Neural progenitor cell (in vitro differentiated cells): Measurements from ENCODE around the gene POMGNT2. TPM values are rescaled to one million over a fixed set of nuclear protein-coding genes. Genes with fewer than 3 reads are reported as not detected.

Experiments used
- DNase-seq: peaks from one replicate; pipeline ENCODE4 v3.0.0-alpha.2; 2016; ENCODE audit warnings: low spot score
- H2AFZ ChIP-seq: fragments of 200-600 bp; sonication (generic); replicated peaks from 2 replicates; pipeline ENCODE4 v1.6.1; 2016; ENCODE audit warnings: antibody characterized with exemption
- H3F3A ChIP-seq: fragments of 200-600 bp; sonication (generic); 2 replicates; pipeline ENCODE4 v1.6.1; 2016; ENCODE audit warnings: antibody characterized with exemption, low read depth
- H3K27ac ChIP-seq: fragments of 200-600 bp; sonication (generic); 2 replicates; pipeline ENCODE4 v1.5.1; 2016; ENCODE audit warnings: mild to moderate bottlenecking
- H3K27me3 ChIP-seq: fragments of 200-600 bp; sonication (generic); 2 replicates; pipeline ENCODE4 v1.6.1; 2016; ENCODE audit warnings: mild to moderate bottlenecking, moderate library complexity
- H3K36me3 ChIP-seq: fragments of 200-600 bp; sonication (generic); 2 replicates; pipeline ENCODE4 v1.5.1; 2016
- H3K4me1 ChIP-seq: fragments of 200-600 bp; sonication (generic); 2 replicates; pipeline ENCODE4 v1.6.1; 2016; ENCODE audit warnings: mixed run types
- H3K4me2 ChIP-seq: fragments of 200-600 bp; sonication (generic); 2 replicates; pipeline ENCODE4 v1.6.1; 2016
- H3K4me3 ChIP-seq: fragments of 200-600 bp; sonication (generic); 2 replicates; pipeline ENCODE4 v1.5.1; 2016
- H3K79me2 ChIP-seq: fragments of 200-600 bp; sonication (generic); 2 replicates; pipeline ENCODE4 v1.6.1; 2016; ENCODE audit warnings: low read depth
- H3K9ac ChIP-seq: fragments of 200-600 bp; sonication (generic); 2 replicates; pipeline ENCODE4 v1.6.1; 2016
- H3K9me3 ChIP-seq: fragments of 200-600 bp; sonication (generic); 2 replicates; pipeline ENCODE4 v1.5.1; 2016; ENCODE audit warnings: low read depth
- H4K20me1 ChIP-seq: fragments of 200-600 bp; sonication (generic); 2 replicates; pipeline ENCODE4 v1.6.1; 2016; ENCODE audit warnings: low read depth
- H3K27ac Mint-ChIP-seq: 3 replicates; pipeline ENCODE4 v1.8.0; 2021; ENCODE audit warnings: mixed read lengths
- H3K27me3 Mint-ChIP-seq: 2 replicates; pipeline ENCODE4 v1.8.0; 2022; ENCODE audit warnings: low read depth, mild to moderate bottlenecking, inconsistent platforms, moderate library complexity, mixed read lengths; ENCODE audit not compliant: insufficient read depth
- H3K36me3 Mint-ChIP-seq: 3 replicates; pipeline ENCODE4 v1.8.0; 2021; ENCODE audit warnings: mixed read lengths
- H3K4me1 Mint-ChIP-seq: 3 replicates; pipeline ENCODE4 v1.8.0; 2021; ENCODE audit warnings: mixed read lengths
- H3K4me3 Mint-ChIP-seq: 3 replicates; pipeline ENCODE4 v1.8.0; 2021; ENCODE audit warnings: mild to moderate bottlenecking, moderate library complexity, mixed read lengths
- H3K9me3 Mint-ChIP-seq: 3 replicates; pipeline ENCODE4 v1.8.0; 2020; ENCODE audit warnings: mixed read lengths
- EZH2 ChIP-seq: fragments of 200-600 bp; sonication (generic); IDR thresholded peaks from 2 replicates; pipeline ENCODE4 v1.6.1; 2017; ENCODE audit warnings: antibody characterized with exemption, mild to moderate bottlenecking, moderate library complexity
- EZH2phosphoT487 ChIP-seq: fragments of 200-600 bp; sonication (generic); IDR thresholded peaks from 2 replicates; pipeline ENCODE4 v1.6.1; 2017; ENCODE audit warnings: antibody characterized with exemption
- total RNA-seq: library from RNA; depleted of rRNA; stranded (reverse); fragments of >200 nt; gene quantifications from 2 replicates; pipeline ENCODE4 v1.2.3, GENCODE V29; 2015; ENCODE audit warnings: low replicate concordance
- TF ChIP-seq, protein P1 (sequence below): fragments of 200-600 bp; sonication (generic); IDR thresholded peaks from 2 replicates; pipeline ENCODE4 v1.5.1; 2017; ENCODE audit warnings: antibody characterized with exemption, mild to moderate bottlenecking

POMGNT2 gene
- total RNA-seq, 1 donor from 2014 or later, result 13.2 TPM

DNA sequence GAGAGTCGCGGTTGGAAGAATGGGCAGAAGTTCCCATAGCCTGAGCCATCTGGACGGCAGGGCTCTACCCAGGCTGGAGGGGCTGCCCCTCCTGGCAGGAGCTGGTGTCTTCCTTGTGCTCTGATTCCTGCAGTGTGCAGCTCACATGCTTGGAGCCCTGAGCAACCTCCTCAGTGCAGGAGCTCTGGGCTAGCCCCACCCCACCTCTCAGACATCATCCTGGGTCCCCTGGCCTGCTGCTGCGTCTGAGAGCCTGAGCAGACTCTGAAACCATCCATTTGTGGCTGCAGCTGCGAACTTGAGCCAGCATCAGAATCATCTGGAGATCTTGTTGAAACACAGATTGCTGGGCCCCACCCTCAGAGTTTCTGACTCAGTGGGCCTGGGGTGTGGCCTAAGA, 42.8 kb downstream of the POMGNT2 start:
- TF ChIP-seq, protein P1, sequence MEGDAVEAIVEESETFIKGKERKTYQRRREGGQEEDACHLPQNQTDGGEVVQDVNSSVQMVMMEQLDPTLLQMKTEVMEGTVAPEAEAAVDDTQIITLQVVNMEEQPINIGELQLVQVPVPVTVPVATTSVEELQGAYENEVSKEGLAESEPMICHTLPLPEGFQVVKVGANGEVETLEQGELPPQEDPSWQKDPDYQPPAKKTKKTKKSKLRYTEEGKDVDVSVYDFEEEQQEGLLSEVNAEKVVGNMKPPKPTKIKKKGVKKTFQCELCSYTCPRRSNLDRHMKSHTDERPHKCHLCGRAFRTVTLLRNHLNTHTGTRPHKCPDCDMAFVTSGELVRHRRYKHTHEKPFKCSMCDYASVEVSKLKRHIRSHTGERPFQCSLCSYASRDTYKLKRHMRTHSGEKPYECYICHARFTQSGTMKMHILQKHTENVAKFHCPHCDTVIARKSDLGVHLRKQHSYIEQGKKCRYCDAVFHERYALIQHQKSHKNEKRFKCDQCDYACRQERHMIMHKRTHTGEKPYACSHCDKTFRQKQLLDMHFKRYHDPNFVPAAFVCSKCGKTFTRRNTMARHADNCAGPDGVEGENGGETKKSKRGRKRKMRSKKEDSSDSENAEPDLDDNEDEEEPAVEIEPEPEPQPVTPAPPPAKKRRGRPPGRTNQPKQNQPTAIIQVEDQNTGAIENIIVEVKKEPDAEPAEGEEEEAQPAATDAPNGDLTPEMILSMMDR, result no peak
- no peak for TF ChIP-seq EZH2phosphoT487
- no peak for TF ChIP-seq EZH2
- Histone ChIP-seq H3K27ac (no peak overlapping the region), H3K27me3 (no peaks in the 10 kb centered on the region), H3K9me3 (no peaks in the 10 kb centered on the region), H3K9ac (no peak overlapping the region), H3K36me3 (no peaks in the 10 kb centered on the region), H3K79me2 (no peaks in the 10 kb centered on the region), H3K4me2 (no peak overlapping the region), H3K4me1 (peaks cover 5% of the 10 kb centered on the region), H3F3A (no peaks in the 10 kb centered on the region), H3K4me3 (no peak overlapping the region), H2AFZ (no peak overlapping the region), H4K20me1 (no peaks in the 10 kb centered on the region)
- DNase-seq, result no peak
- Mint-ChIP-seq H3K9me3 (peaks cover 5% of the 10 kb centered on the region), H3K27me3 (no peaks in the 10 kb centered on the region), H3K4me1 (no peaks in the 10 kb centered on the region), H3K4me3 (no peak overlapping the region), H3K27ac (no peak overlapping the region), H3K36me3 (no peaks in the 10 kb centered on the region)

DNA sequence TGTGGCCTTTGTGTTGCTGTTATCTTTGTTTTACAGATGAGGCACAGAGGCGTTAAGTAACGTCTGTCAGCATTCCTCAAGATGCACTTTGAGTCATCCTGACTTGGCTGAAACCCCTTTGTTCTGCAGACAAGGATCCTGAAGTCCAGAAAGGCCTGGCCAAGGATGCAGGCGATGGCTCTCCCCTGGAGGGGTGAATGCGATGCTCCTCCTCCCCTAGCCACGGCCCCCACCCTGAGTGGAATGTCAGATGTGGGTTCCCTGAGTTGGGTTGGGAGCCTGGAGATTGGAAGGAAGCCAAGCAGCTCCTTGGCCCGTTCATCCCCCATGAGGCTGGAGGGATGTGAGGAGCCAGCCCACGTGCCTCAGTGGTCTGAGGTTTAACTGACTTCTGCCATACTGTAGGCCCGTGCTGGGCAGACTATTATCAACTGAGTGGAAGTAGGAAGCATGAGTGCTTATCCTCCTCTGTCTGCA, 43.3 kb downstream of the POMGNT2 start:
- no peaks in the 10 kb centered on the region for H3K4me1 Mint-ChIP-seq
- no peaks in the 10 kb centered on the region for H3K27me3 Mint-ChIP-seq
- H3K4me3 ChIP-seq, result no peak overlapping the region

GRCh38 chr3:43062040-43062563, 43.8 kb downstream of the POMGNT2 start:
- Histone ChIP-seq H3K4me2 (no peak overlapping the region), H4K20me1 (no peaks in the 10 kb centered on the region), H3K79me2 (no peaks in the 10 kb centered on the region), H3K4me3 (no peak overlapping the region), H3K36me3 (no peaks in the 10 kb centered on the region), H3F3A (no peaks in the 10 kb centered on the region), H3K27me3 (no peaks in the 10 kb centered on the region), H2AFZ (no peak overlapping the region), H3K4me1 (peaks cover 5% of the 10 kb centered on the region), H3K27ac (no peak overlapping the region), H3K9me3 (no peaks in the 10 kb centered on the region), H3K9ac (no peak overlapping the region)
- Mint-ChIP-seq H3K9me3 (peaks cover 5% of the 10 kb centered on the region), H3K4me3 (peak overlapping the region; percentile 18), H3K27ac (no peak overlapping the region), H3K36me3 (no peaks in the 10 kb centered on the region), H3K4me1 (no peaks in the 10 kb centered on the region), H3K27me3 (no peaks in the 10 kb centered on the region)
- TF ChIP-seq EZH2, result no peak
- TF ChIP-seq, protein P1, result no peak
- no peak for TF ChIP-seq EZH2phosphoT487
- DNase-seq, result no peak

More for the DNA sequence above, 43.3 kb downstream of the POMGNT2 start:
- H3K9me3 ChIP-seq, result no peaks in the 10 kb centered on the region
- H3K4me2 ChIP-seq, result no peak overlapping the region
- H3K36me3 ChIP-seq, result no peaks in the 10 kb centered on the region
- H3F3A ChIP-seq, result no peaks in the 10 kb centered on the region
- H3K27ac ChIP-seq, result no peak overlapping the region
- peaks cover 5% of the 10 kb centered on the region for H3K4me1 ChIP-seq
- H3K79me2 ChIP-seq, result no peaks in the 10 kb centered on the region
- TF ChIP-seq EZH2phosphoT487 (no peak), EZH2 (no peak)
- TF ChIP-seq, protein P1, result no peak
- DNase-seq, result peak; percentile 30
- Mint-ChIP-seq H3K36me3 (no peaks in the 10 kb centered on the region), H3K9me3 (peaks cover 5% of the 10 kb centered on the region), H3K27ac (no peak overlapping the region), H3K4me3 (no peak overlapping the region)
- no peaks in the 10 kb centered on the region for H4K20me1 ChIP-seq
- no peak overlapping the region for H2AFZ ChIP-seq
- H3K27me3 ChIP-seq, result no peaks in the 10 kb centered on the region
- no peak overlapping the region for H3K9ac ChIP-seq
